ENCODE measurements around the gene FBXO17.
A peak's percentile ranks its signal among the peaks of the same experiment; 100 is the strongest.

The FBXO17 gene

DNA sequence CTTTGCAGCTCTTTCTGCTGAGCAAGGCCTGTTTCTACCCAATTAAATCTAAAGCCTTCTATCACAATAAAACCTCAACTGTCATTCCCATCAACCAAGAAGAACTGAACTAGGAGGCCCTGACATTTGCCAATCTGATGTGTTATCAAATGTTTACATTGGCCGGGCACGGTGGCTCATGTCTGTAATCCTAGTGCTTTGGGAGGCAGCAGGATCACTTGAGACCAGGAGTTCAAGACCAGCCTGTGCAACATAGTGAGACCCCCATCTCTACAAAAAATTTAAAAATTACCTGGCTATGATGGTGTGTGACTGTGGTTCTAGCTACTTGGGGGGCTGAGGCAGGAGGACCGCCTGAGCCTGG is 2.8 kb upstream of the FBXO17 start:
- Histone ChIP-seq H3K56ac (ENCODE audit: low read length) (no peak overlapping the region), H2BK15ac (replicated peaks; ENCODE audit: low read depth) (no peak overlapping the region), H2BK5ac (ENCODE audit: low read length) (no peak overlapping the region), H2BK120ac (ENCODE audit: low read depth, low read length) (no peak overlapping the region), H3K18ac (ENCODE audit: low read length) (no peak overlapping the region), H3K4ac (ENCODE audit: low read depth, low read length) (no peak overlapping the region), H3K4me1 (ENCODE audit: control insufficient read depth, low read depth, low read length) (peaks cover 4% of the 10 kb centered on the region), H4K5ac (ENCODE audit: low read length) (no peak overlapping the region), H3K23ac (ENCODE audit: low read length) (no peak overlapping the region), H3K27ac (ENCODE audit: low read depth, low read length) (no peak overlapping the region), H3K36me3 (ENCODE audit: control insufficient read depth, insufficient read depth, low read length) (no peaks in the 10 kb centered on the region), H3K79me1 (ENCODE audit: low read length) (no peaks in the 10 kb centered on the region), H3K4me2 (ENCODE audit: low read length) (no peak overlapping the region), H2AK5ac (ENCODE audit: low read length) (no peak overlapping the region), H3K9ac (ENCODE audit: low read length) (no peak overlapping the region), H3K4me3 (ENCODE audit: low read length) (no peak overlapping the region), H4K8ac (ENCODE audit: low read depth, low read length) (no peak overlapping the region), H3K27me3 (ENCODE audit: insufficient read depth, low read length, poor library complexity) (peaks cover 2% of the 10 kb centered on the region), H3K79me2 (ENCODE audit: control insufficient read depth, insufficient read depth, low read length) (no peaks in the 10 kb centered on the region)
- no peak for DNase-seq
- WGBS (ENCODE audit: extremely low coverage, insufficient coverage, low lambda C conversion rate) = no CpG with 5 or more reads among the region's 3 CpGs

DNA sequence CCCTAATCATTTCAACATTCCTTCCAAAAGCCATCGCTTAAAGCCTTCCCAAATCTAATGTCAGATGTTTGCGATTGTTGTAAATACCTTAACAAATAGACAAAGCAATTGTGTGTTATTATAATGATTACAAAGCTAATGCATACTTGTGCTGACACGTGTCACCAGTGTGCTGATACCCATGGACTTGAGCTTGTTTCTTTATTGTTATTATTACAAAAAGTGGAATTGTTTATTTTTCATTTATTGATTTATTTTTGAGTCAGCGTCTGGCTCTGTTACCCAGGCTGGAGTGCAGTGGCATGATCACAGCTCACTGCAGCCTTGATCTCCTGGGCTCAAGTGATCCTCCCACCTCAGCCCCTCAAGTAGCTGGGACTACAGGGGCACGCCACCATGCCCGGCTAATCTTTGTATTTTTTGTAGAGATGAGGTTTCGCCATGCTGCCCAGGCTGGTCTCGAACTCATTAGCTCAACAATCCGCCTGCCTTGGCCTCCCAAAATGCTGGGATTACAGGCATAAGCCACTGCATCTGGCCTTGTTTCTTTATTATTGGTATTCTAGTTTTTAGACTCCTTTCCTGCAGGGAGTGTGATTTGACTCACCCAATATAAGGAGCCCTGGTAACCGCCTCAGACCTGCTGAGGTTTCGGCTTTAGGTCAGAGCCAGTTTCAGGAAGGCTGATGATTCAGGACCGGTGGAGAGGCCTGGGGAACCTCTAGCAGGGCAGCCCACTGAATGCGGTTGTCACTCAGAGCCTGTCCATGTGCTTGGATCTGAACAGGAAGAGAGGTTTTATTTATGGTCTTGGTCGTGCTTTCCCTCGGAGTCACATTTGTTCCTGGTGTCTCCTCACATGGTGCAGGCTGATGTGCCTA is 2.1 kb upstream of the FBXO17 start:
- H3K36me3 ChIP-seq (ENCODE audit: control insufficient read depth, insufficient read depth, low read length) = no peaks in the 10 kb centered on the region
- H3K27ac ChIP-seq (ENCODE audit: low read depth, low read length) = no peak overlapping the region
- H3K79me2 ChIP-seq (ENCODE audit: control insufficient read depth, insufficient read depth, low read length) = no peaks in the 10 kb centered on the region
- no CpG with 5 or more reads among the region's 15 CpGs for WGBS (ENCODE audit: extremely low coverage, insufficient coverage, low lambda C conversion rate)
- no peak overlapping the region for H4K8ac ChIP-seq (ENCODE audit: low read depth, low read length)
- peaks cover 4% of the 10 kb centered on the region for H3K4me1 ChIP-seq (ENCODE audit: control insufficient read depth, low read depth, low read length)
- no peak overlapping the region for H3K18ac ChIP-seq (ENCODE audit: low read length)
- no peak overlapping the region for H3K56ac ChIP-seq (ENCODE audit: low read length)
- H3K23ac ChIP-seq (ENCODE audit: low read length) = no peak overlapping the region
- H4K5ac ChIP-seq (ENCODE audit: low read length) = no peak overlapping the region
- no peak overlapping the region for H2BK120ac ChIP-seq (ENCODE audit: low read depth, low read length)
- H3K4me3 ChIP-seq (ENCODE audit: low read length) = no peak overlapping the region
- H3K27me3 ChIP-seq (ENCODE audit: insufficient read depth, low read length, poor library complexity) = peaks cover 2% of the 10 kb centered on the region
- no peak overlapping the region for H2BK15ac ChIP-seq (replicated peaks; ENCODE audit: low read depth)
- H2AK5ac ChIP-seq (ENCODE audit: low read length) = no peak overlapping the region
- no peak overlapping the region for H3K4ac ChIP-seq (ENCODE audit: low read depth, low read length)
- no peak overlapping the region for H3K9ac ChIP-seq (ENCODE audit: low read length)
- H3K79me1 ChIP-seq (ENCODE audit: low read length) = no peaks in the 10 kb centered on the region
- H3K4me2 ChIP-seq (ENCODE audit: low read length) = no peak overlapping the region
- DNase-seq = no peak
- H2BK5ac ChIP-seq (ENCODE audit: low read length) = no peak overlapping the region

DNA sequence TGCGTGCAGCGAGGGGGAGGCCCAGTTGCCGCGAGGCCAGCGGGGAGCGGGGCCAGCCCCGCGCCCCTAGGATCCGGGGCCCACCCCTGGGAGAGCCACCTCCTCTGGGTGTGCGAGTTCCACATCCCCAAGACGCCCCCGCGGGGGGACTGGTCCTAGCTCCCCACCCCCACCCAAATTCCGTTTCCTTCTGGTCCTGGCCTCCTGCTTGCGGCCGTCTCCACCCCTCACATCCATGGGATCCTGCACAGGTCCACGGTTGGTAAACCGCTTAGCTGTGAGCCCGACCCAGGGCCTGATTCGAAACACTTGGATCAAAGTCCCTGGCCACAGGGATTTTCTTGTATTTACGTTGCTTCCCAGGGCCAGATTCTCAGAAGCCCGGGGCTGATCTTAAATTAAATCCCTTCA is 324 bp upstream of the FBXO17 start:
- peak overlapping the region; percentile 42 for H2BK15ac ChIP-seq (replicated peaks; ENCODE audit: low read depth)
- peak; percentile 74 for DNase-seq
- WGBS (ENCODE audit: extremely low coverage, insufficient coverage, low lambda C conversion rate) = no CpG with 5 or more reads among the region's 22 CpGs

DNA sequence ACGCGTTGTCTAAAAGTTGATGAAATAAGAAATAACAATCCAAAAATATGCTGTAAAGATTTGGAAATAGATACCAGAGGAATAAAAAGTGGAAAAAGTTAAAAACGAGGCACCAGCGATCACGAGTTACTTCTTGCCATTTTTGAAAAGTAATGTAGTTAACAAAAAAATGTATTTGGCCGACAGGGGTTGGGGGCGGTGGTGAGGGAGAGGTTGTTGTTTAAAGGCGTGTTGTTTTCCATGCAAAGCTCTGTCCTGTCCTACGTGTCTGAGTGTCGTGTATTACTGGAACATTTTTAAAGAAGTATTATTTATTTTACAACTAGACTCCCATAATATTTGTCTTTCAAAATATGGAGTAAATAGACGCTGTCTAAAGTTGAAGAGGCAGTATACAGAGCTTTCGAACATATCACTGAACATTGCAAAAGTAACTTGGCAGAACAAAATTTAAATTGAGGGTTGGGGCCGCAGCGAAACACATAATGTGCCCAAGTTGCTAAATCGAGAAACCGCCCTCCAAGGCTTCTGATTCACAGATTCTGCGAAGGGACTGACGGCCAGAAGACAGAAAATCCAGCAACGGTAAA is 823 bp downstream of the FBXO17 start:
- H3K4me3 ChIP-seq (ENCODE audit: low read length) = peak overlapping the region; percentile 74
- no peak overlapping the region for H3K23ac ChIP-seq (ENCODE audit: low read length)
- no peak overlapping the region for H2BK120ac ChIP-seq (ENCODE audit: low read depth, low read length)
- H3K79me2 ChIP-seq (ENCODE audit: control insufficient read depth, insufficient read depth, low read length) = no peaks in the 10 kb centered on the region
- H2BK5ac ChIP-seq (ENCODE audit: low read length) = no peak overlapping the region
- no peaks in the 10 kb centered on the region for H3K36me3 ChIP-seq (ENCODE audit: control insufficient read depth, insufficient read depth, low read length)
- no peak for DNase-seq
- no peak overlapping the region for H3K18ac ChIP-seq (ENCODE audit: low read length)
- peaks cover 1% of the 10 kb centered on the region for H3K27me3 ChIP-seq (ENCODE audit: insufficient read depth, low read length, poor library complexity)
- no peak overlapping the region for H3K27ac ChIP-seq (ENCODE audit: low read depth, low read length)
- H3K56ac ChIP-seq (ENCODE audit: low read length) = peak overlapping the region; percentile 92
- H3K9ac ChIP-seq (ENCODE audit: low read length) = peak overlapping the region; percentile 89
- peaks cover 2% of the 10 kb centered on the region for H3K79me1 ChIP-seq (ENCODE audit: low read length)
- no peak overlapping the region for H3K4ac ChIP-seq (ENCODE audit: low read depth, low read length)
- no peak overlapping the region for H2AK5ac ChIP-seq (ENCODE audit: low read length)
- no peak overlapping the region for H4K8ac ChIP-seq (ENCODE audit: low read depth, low read length)
- H3K4me2 ChIP-seq (ENCODE audit: low read length) = peak overlapping the region; percentile 18
- no peak overlapping the region for H2BK15ac ChIP-seq (replicated peaks; ENCODE audit: low read depth)
- H4K5ac ChIP-seq (ENCODE audit: low read length) = no peak overlapping the region
- H3K4me1 ChIP-seq (ENCODE audit: control insufficient read depth, low read depth, low read length) = peaks cover 4% of the 10 kb centered on the region
- no CpG with 5 or more reads among the region's 19 CpGs for WGBS (ENCODE audit: extremely low coverage, insufficient coverage, low lambda C conversion rate)

More for the DNA sequence above, 324 bp upstream of the FBXO17 start:
- peak overlapping the region; percentile 72 for H2BK5ac ChIP-seq (ENCODE audit: low read length)
- H3K27ac ChIP-seq (ENCODE audit: low read depth, low read length) = peak overlapping the region; percentile 66
- H3K4me1 ChIP-seq (ENCODE audit: control insufficient read depth, low read depth, low read length) = peaks cover 4% of the 10 kb centered on the region
- H3K4me3 ChIP-seq (ENCODE audit: low read length) = peak overlapping the region; percentile 34
- peaks cover 2% of the 10 kb centered on the region for H3K27me3 ChIP-seq (ENCODE audit: insufficient read depth, low read length, poor library complexity)
- no peaks in the 10 kb centered on the region for H3K79me2 ChIP-seq (ENCODE audit: control insufficient read depth, insufficient read depth, low read length)
- H3K23ac ChIP-seq (ENCODE audit: low read length) = peak overlapping the region; percentile 74
- H4K5ac ChIP-seq (ENCODE audit: low read length) = no peak overlapping the region
- peak overlapping the region; percentile 42 for H4K8ac ChIP-seq (ENCODE audit: low read depth, low read length)
- H3K9ac ChIP-seq (ENCODE audit: low read length) = peak overlapping the region; percentile 48
- H3K79me1 ChIP-seq (ENCODE audit: low read length) = peaks cover 2% of the 10 kb centered on the region
- peak overlapping the region; percentile 23 for H3K4me2 ChIP-seq (ENCODE audit: low read length)
- peak overlapping the region; percentile 99 for H3K18ac ChIP-seq (ENCODE audit: low read length)
- peak overlapping the region; percentile 74 for H2BK120ac ChIP-seq (ENCODE audit: low read depth, low read length)
- peak overlapping the region; percentile 72 for H3K56ac ChIP-seq (ENCODE audit: low read length)
- H2AK5ac ChIP-seq (ENCODE audit: low read length) = no peak overlapping the region
- H3K36me3 ChIP-seq (ENCODE audit: control insufficient read depth, insufficient read depth, low read length) = no peaks in the 10 kb centered on the region
- peak overlapping the region; percentile 72 for H3K4ac ChIP-seq (ENCODE audit: low read depth, low read length)

DNA sequence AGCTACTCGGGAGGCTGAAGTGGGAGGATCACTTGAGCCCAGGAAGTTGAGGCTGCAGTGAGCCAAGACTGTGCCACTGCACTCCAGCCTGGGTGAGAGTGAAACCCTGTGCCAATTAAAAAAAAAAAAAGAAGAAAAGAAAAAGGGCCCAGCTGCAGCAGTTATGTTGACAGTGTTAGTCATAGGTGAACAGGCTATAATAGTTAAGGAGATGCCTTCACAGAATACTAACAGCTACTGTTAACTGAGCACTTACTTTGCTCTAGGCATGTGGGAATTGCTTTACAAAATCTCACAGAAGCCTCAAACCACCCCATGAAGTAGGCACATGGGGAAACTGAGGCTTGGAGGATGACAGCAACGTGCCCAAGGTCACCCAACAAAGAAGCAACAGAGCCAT is 3.9 kb downstream of the FBXO17 start:
- Histone ChIP-seq H3K4me2 (ENCODE audit: low read length) (no peak overlapping the region), H3K79me1 (ENCODE audit: low read length) (peaks cover 2% of the 10 kb centered on the region), H3K4me3 (ENCODE audit: low read length) (no peak overlapping the region), H3K79me2 (ENCODE audit: control insufficient read depth, insufficient read depth, low read length) (no peaks in the 10 kb centered on the region), H3K27me3 (ENCODE audit: insufficient read depth, low read length, poor library complexity) (no peaks in the 10 kb centered on the region), H3K23ac (ENCODE audit: low read length) (no peak overlapping the region), H3K18ac (ENCODE audit: low read length) (no peak overlapping the region), H2AK5ac (ENCODE audit: low read length) (no peak overlapping the region), H3K36me3 (ENCODE audit: control insufficient read depth, insufficient read depth, low read length) (no peaks in the 10 kb centered on the region), H3K56ac (ENCODE audit: low read length) (no peak overlapping the region), H3K27ac (ENCODE audit: low read depth, low read length) (no peak overlapping the region), H2BK5ac (ENCODE audit: low read length) (no peak overlapping the region), H4K8ac (ENCODE audit: low read depth, low read length) (no peak overlapping the region), H3K4me1 (ENCODE audit: control insufficient read depth, low read depth, low read length) (peaks cover 4% of the 10 kb centered on the region), H2BK15ac (replicated peaks; ENCODE audit: low read depth) (no peak overlapping the region), H3K9ac (ENCODE audit: low read length) (no peak overlapping the region), H2BK120ac (ENCODE audit: low read depth, low read length) (no peak overlapping the region), H3K4ac (ENCODE audit: low read depth, low read length) (no peak overlapping the region), H4K5ac (ENCODE audit: low read length) (no peak overlapping the region)
- WGBS (ENCODE audit: extremely low coverage, insufficient coverage, low lambda C conversion rate) = no CpG with 5 or more reads among the region's 2 CpGs
- DNase-seq = no peak
